ENCODE data around the gene RSPH6A. TPM values are rescaled to one million over a fixed set of nuclear protein-coding genes. Genes with fewer than 3 reads are reported as not detected.

RSPH6A gene
- total RNA-seq, result under 1 TPM in 1 of 4 donors, not detected in 3; 0.23 TPM

DNA sequence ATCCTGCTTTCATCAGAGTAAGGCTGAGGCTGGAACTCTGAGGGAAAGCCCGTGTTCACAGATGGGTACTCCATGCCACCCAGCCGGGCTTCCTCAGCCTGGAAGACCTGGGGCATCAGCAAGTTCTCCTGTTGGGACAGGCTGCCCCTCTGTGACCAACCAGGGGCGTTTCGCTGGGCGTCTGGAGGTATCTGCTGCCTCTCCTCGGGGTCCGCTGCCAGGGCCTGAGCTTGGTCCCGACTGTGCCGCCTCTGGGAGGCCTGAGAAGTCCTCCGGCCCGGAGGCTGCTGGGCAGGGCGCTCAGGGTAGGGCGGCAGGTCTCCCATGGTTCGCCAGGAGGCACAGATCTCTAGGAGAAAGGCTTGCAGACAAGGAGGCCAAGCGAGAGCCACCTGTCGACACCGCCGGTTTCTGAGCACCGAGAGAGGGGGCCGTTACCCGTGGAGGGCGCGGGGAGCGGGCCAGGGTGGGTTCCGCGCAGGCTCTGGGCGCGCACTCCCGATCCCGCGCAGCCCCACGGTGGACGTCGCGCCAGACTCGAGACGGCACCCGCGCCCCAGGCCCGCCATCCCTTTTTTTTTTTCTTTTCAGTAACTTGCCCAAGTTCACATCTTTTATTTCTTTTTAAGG is at the start of gene RSPH6A:
TSS of gene RSPH6A (minus strand) at position 458 of the 630 bp plus-strand sequence. CDS start at position 326, 132 bp downstream.
- H3K27ac ChIP-seq, result no peak within 1 kb of the TSS

DNA sequence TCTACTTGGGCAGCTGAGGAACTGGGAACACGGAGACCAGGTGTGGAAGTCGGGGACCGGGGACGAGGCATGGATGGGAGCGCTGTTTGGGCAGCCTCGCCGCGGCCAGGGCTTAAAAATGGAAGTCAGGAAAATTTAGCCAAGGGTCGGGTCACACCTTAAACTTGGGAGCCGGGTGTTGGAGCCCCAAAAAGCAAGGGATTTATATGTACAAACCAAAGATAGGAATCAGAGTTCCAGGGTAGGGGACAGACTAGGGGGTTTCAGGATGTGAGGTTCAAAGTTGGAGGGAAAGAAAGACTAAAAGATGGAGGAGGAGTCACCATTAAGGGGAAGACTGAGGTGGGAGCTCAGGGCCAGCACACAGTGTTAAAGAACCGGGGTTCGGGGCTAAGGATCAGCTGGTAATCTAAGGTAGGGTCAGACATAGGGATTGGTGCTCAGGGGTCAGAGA is 49.5 kb upstream of the RSPH6A start:
- Histone ChIP-seq H3K4me3 (peak overlapping the region in 1 of 2 donors; percentile 94), H3K9me3 (no peaks in the 10 kb centered on the region), H3K4me1 (peaks cover 0 to 32% (median 15%) of the 10 kb centered on the region in 3 donors), H3K27ac (no peak overlapping the region), H3K36me3 (peaks cover 0 to 13% of the 10 kb centered on the region in 2 donors), H3K27me3 (peaks cover 33% of the 10 kb centered on the region)
- no peak for ATAC-seq
- 6 to 18% methylated on average over 3 to 12 of the region's 12 CpGs for WGBS, 2 donors (ENCODE audit: low coverage in 1 of 2)
- no peak for TF ChIP-seq POLR2A (IDR thresholded peaks at IDR 0.05)
- TF ChIP-seq POLR2AphosphoS5 (IDR thresholded peaks at IDR 0.05), result no peak
- TF ChIP-seq, protein P1, sequence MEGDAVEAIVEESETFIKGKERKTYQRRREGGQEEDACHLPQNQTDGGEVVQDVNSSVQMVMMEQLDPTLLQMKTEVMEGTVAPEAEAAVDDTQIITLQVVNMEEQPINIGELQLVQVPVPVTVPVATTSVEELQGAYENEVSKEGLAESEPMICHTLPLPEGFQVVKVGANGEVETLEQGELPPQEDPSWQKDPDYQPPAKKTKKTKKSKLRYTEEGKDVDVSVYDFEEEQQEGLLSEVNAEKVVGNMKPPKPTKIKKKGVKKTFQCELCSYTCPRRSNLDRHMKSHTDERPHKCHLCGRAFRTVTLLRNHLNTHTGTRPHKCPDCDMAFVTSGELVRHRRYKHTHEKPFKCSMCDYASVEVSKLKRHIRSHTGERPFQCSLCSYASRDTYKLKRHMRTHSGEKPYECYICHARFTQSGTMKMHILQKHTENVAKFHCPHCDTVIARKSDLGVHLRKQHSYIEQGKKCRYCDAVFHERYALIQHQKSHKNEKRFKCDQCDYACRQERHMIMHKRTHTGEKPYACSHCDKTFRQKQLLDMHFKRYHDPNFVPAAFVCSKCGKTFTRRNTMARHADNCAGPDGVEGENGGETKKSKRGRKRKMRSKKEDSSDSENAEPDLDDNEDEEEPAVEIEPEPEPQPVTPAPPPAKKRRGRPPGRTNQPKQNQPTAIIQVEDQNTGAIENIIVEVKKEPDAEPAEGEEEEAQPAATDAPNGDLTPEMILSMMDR (IDR thresholded peaks at IDR 0.05), result no peak
- TF ChIP-seq EP300 (IDR thresholded peaks at IDR 0.05), result no peak

More for the DNA sequence above, at the start of gene RSPH6A:
- H3K27me3 ChIP-seq, result peaks cover 42% of the 10 kb centered on the region
- peaks cover 0 to 26% (median 13%) of the 10 kb centered on the region in 3 donors for H3K4me1 ChIP-seq
- 33% methylated on average over 8 of the region's 40 CpGs; no CpG with 5 or more reads in 1 of the 2 donors for WGBS, 2 donors (ENCODE audit: low coverage in 1 of 2)
- TF ChIP-seq EP300 (IDR thresholded peaks at IDR 0.05), result no peak
- TF ChIP-seq, protein P1 (IDR thresholded peaks at IDR 0.05), result no peak
- no peak for TF ChIP-seq POLR2A (IDR thresholded peaks at IDR 0.05)
- TF ChIP-seq POLR2AphosphoS5 (IDR thresholded peaks at IDR 0.05), result no peak
- peaks cover 0 to 23% of the 10 kb centered on the region in 2 donors for H3K36me3 ChIP-seq
- peak within 1 kb of the TSS in 1 of 2 donors; percentile 44 for H3K4me3 ChIP-seq
- no peaks in the 10 kb centered on the region for H3K9me3 ChIP-seq
- no peak for ATAC-seq

DNA sequence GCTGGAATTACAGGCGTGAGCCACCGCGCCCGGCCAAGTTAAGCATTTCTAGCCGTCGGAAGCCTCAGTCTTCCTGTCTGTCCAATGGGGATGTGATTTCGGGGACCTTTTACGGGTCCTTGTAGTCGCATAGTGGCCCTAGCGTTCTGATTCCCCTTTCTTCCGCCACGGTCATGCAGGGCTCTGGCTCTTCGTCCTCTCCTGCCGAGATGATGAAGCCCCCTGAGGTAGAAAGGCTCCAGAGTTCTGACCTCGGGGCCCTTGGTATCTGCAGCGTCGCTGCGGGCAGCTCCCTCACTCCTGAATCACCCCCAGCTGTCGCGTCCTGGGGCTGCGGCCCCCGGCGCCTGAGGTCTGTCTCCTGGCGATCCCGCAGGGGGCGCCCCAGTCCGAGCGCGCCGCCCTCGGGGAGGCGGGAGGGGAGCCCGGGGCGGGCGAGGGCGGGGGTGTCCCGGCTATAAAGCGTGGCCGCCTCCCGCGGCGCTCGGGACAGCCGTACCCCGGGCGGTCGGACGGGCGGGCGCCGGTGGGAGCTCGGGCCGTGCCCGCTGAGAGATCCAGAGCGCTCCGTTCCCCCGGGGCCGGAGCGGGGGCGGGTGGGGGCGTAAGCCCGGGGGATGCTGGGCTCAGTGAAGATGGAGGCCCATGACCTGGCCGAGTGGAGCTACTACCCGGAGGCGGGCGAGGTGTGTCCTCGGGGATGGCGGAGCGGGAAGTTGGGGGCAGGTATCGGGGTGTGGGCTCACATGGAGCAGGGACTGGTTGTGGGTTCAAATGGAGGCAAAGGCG is 48.9 kb upstream of the RSPH6A start, which contains the start of gene FOXA3:
TSS of gene FOXA3 (plus strand) at position 487 of the 789 bp plus-strand sequence. CDS start at position 618, 131 bp downstream.
- no peak for TF ChIP-seq EP300 (IDR thresholded peaks at IDR 0.05)
- no peak for TF ChIP-seq POLR2A (IDR thresholded peaks at IDR 0.05)
- TF ChIP-seq, protein P1 (IDR thresholded peaks at IDR 0.05), result peak in 3 of 4 experiments; percentile 22 to 78 (median 57)
- TF ChIP-seq POLR2AphosphoS5 (IDR thresholded peaks at IDR 0.05), result no peak
- H3K9me3 ChIP-seq, result no peaks in the 10 kb centered on the region
- peaks cover 33% of the 10 kb centered on the region for H3K27me3 ChIP-seq
- H3K27ac ChIP-seq, result peak within 1 kb of the TSS in 1 of 4 donors; percentile 93
- ATAC-seq, result peak; percentile 19
- H3K4me3 ChIP-seq, result peak within 1 kb of the TSS; percentile 12 to 94
- H3K36me3 ChIP-seq, result peaks cover 0 to 20% of the 10 kb centered on the region in 2 donors
- peaks cover 0 to 32% (median 15%) of the 10 kb centered on the region in 3 donors for H3K4me1 ChIP-seq
- WGBS, 2 donors (ENCODE audit: low coverage in 1 of 2), result 14% methylated on average over 10 of the region's 71 CpGs; no CpG with 5 or more reads in 1 of the 2 donors

DNA sequence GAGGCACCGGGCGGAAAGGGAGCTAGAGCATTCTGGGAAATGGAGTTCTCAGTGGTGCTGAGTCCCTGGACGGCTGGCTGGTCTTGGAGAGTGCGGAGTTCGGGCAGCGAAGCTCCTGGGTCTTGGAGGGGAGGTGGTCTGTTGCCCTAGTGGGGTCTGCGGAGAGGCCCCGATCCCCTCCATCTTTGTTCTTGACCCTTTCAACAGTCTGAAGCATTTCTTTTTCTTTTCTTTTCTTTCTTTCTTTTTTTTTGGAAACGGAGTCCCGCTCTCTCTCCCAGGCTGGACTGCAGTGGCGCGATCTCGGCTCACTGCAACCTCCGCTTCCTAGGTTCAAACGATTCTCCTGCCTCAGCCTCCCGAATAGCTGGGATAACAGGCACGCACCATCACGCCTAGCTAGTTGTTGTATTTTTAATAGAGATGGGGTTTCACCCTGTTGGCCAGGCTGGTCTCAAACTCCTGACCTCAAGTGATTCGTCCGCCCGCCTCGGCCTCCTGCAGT is 48.3 kb upstream of the RSPH6A start:
- H3K9me3 ChIP-seq, result no peaks in the 10 kb centered on the region
- peak overlapping the region in 1 of 4 donors; percentile 93 for H3K27ac ChIP-seq
- peak overlapping the region; percentile 12 to 94 for H3K4me3 ChIP-seq
- WGBS, 2 donors (ENCODE audit: low coverage in 1 of 2), result 3% methylated on average over 6 to 16 of the region's 22 CpGs
- peaks cover 33% of the 10 kb centered on the region for H3K27me3 ChIP-seq
- TF ChIP-seq, protein P1 (IDR thresholded peaks at IDR 0.05), result no peak
- TF ChIP-seq POLR2AphosphoS5 (IDR thresholded peaks at IDR 0.05) (no peak), POLR2A (IDR thresholded peaks at IDR 0.05) (no peak), EP300 (IDR thresholded peaks at IDR 0.05) (no peak)
- ATAC-seq, result no peak
- H3K36me3 ChIP-seq, result peaks cover 0 to 26% of the 10 kb centered on the region in 2 donors
- H3K4me1 ChIP-seq, result peaks cover 0 to 32% (median 15%) of the 10 kb centered on the region in 3 donors

All from gastroesophageal sphincter (tissue), 4 donors.